CD4-positive, alpha-beta T cell treated with Interleukin-15 for 1 hour (primary cell): ENCODE results near the gene PCDHGA1.
A peak's percentile ranks its signal among the peaks of the same experiment; 100 is the strongest.
"Not testable (repeated sequence)": the region's sequence is repeated elsewhere in the genome, so short reads cannot be mapped to it uniquely, and the experiment has no call there.

ENCODE experiments used
- DNase-seq: peaks from one replicate; pipeline ENCODE4 v3.0.0-alpha.2; 2020

PCDHGA1 gene

GRCh38 chr5:141330299-141331080 is at the start of gene PCDHGA1:
Gene PCDHGA1 (plus strand): TSS chr5:141330514.
- no peak for DNase-seq

- DNase-seq, result no peak
Measured at GRCh38 chr5:141298376-141298775, 31.9 kb upstream of the PCDHGA1 start.

GRCh38 chr5:141303756-141304155 is 26.6 kb upstream of the PCDHGA1 start, which contains the start of gene SLC25A2:
Gene SLC25A2 (minus strand): TSS chr5:141304049. CDS start chr5:141303865, 184 bp downstream.
- no peak for DNase-seq

- no peak for DNase-seq
Measured at GRCh38 chr5:141306630-141307029, 23.7 kb upstream of the PCDHGA1 start.

- no peak for DNase-seq
Measured at GRCh38 chr5:141313711-141314110, 16.6 kb upstream of the PCDHGA1 start.

GRCh38 chr5:141316963-141317362 is 13.4 kb upstream of the PCDHGA1 start:
- DNase-seq, result not testable (repeated sequence)

- DNase-seq, result no peak
Measured at GRCh38 chr5:141319202-141319601, 11.1 kb upstream of the PCDHGA1 start.

- DNase-seq, result no peak
Measured at GRCh38 chr5:141319699-141320098, 10.6 kb upstream of the PCDHGA1 start.

- peak; percentile 94 for DNase-seq
Measured at GRCh38 chr5:141320225-141321169, 9.8 kb upstream of the PCDHGA1 start, which contains the start of gene TAF7. Gene TAF7 (minus strand): TSS chr5:141320784. CDS start chr5:141320044, 740 bp downstream.

GRCh38 chr5:141322261-141322660 is 8.1 kb upstream of the PCDHGA1 start:
- no peak for DNase-seq

- DNase-seq, result peak; percentile 72
Measured at GRCh38 chr5:141326088-141326854, 4.0 kb upstream of the PCDHGA1 start.

- no peak for DNase-seq
Measured at GRCh38 chr5:141328231-141328630, 2.1 kb upstream of the PCDHGA1 start.

- DNase-seq, result not testable (repeated sequence)
Measured at GRCh38 chr5:141332571-141332970, 2.3 kb downstream of the PCDHGA1 start.

GRCh38 chr5:141338538-141339306 is 8.4 kb downstream of the PCDHGA1 start, which contains the start of gene PCDHGA2:
Gene PCDHGA2 (plus strand): TSS chr5:141338760.
- DNase-seq, result no peak

- DNase-seq, result not testable (repeated sequence)
Measured at GRCh38 chr5:141340781-141341354, 10.6 kb downstream of the PCDHGA1 start.

- no peak for DNase-seq
Measured at GRCh38 chr5:141342773-141343172, 12.5 kb downstream of the PCDHGA1 start.

GRCh38 chr5:141343242-141343952 is 13.1 kb downstream of the PCDHGA1 start, which contains the start of gene PCDHGA3:
Gene PCDHGA3 (plus strand): TSS chr5:141343829. CDS start chr5:141344034, 205 bp downstream.
- no peak for DNase-seq

GRCh38 chr5:141343953-141344463 is 13.7 kb downstream of the PCDHGA1 start:
- no peak for DNase-seq

- DNase-seq, result no peak
Measured at GRCh38 chr5:141345327-141345726, 15.0 kb downstream of the PCDHGA1 start.

- DNase-seq, result not testable (repeated sequence)
Measured at GRCh38 chr5:141346017-141346416, 15.7 kb downstream of the PCDHGA1 start.
